Osteoblast (primary cell): Measurements from ENCODE around the gene RASD2. TPM values are rescaled to one million over a fixed set of nuclear protein-coding genes. Genes with fewer than 3 reads are reported as not detected.

Experiments
- DNase-seq: peaks from one replicate; pipeline ENCODE4 v3.0.0; 2011; ENCODE audit warnings: low spot score, mixed read lengths; ENCODE audit not compliant: insufficient read length; ENCODE audit errors: missing footprints
- H2AFZ ChIP-seq: 2 replicates; pipeline ENCODE4 v1.6.0; 2011; ENCODE audit warnings: mild to moderate bottlenecking, low read length
- H3K27ac ChIP-seq: 2 replicates; pipeline ENCODE4 v1.5.1; 2011; ENCODE audit warnings: mild to moderate bottlenecking, low read depth, low read length, moderate library complexity
- H3K27me3 ChIP-seq: 2 replicates; pipeline ENCODE4 v1.6.0; 2012; ENCODE audit warnings: mild to moderate bottlenecking, control low read depth, inconsistent platforms, low read length, moderate library complexity; ENCODE audit not compliant: insufficient read depth
- H3K36me3 ChIP-seq: 2 replicates; pipeline ENCODE4 v1.5.1; 2011; ENCODE audit warnings: mild to moderate bottlenecking, low read length, control low read depth, moderate library complexity; ENCODE audit not compliant: insufficient read depth
- H3K4me1 ChIP-seq: 2 replicates; pipeline ENCODE4 v1.5.1; 2011; ENCODE audit warnings: mild to moderate bottlenecking, low read length, control low read depth, moderate library complexity; ENCODE audit not compliant: insufficient read depth
- H3K4me2 ChIP-seq: 2 replicates; pipeline ENCODE4 v1.6.0; 2011; ENCODE audit warnings: mild to moderate bottlenecking, low read length; ENCODE audit not compliant: insufficient read depth
- H3K4me3 ChIP-seq: fragments of 200-600 bp; sonication (generic); 3 replicates; pipeline ENCODE4 v1.5.1; 2012; ENCODE audit warnings: mild to moderate bottlenecking, low read length, inconsistent platforms; ENCODE audit not compliant: insufficient read depth
- H3K79me2 ChIP-seq: 2 replicates; pipeline ENCODE4 v1.6.0; 2012; ENCODE audit warnings: mild to moderate bottlenecking, low read length, control low read depth, inconsistent platforms; ENCODE audit not compliant: insufficient read depth
- H3K9me3 ChIP-seq: 2 replicates; pipeline ENCODE4 v1.5.1; 2011; ENCODE audit warnings: low read depth, low read length, control low read depth
- H4K20me1 ChIP-seq: 2 replicates; pipeline ENCODE4 v1.6.0; 2012; ENCODE audit warnings: mild to moderate bottlenecking, low read length, control low read depth; ENCODE audit not compliant: insufficient read depth
- total RNA-seq: library from RNA; depleted of rRNA; stranded (reverse); fragments of >200 nt; gene quantifications from 2 replicates; pipeline ENCODE4 v1.2.3, GENCODE V29; 2012
- TF ChIP-seq, protein P1 (sequence below): IDR thresholded peaks from 2 replicates; pipeline ENCODE4 v1.5.1; 2011; ENCODE audit warnings: mild to moderate bottlenecking, low read depth, low read length, moderate library complexity; ENCODE audit errors: extremely low read depth

Gene RASD2
- total RNA-seq, 1 donor, result under 0.01 TPM

GRCh38 chr22:35521358-35522224 lies 19.0 kb upstream of the RASD2 start:
- H4K20me1 ChIP-seq, result no peaks in the 10 kb centered on the region
- no peaks in the 10 kb centered on the region for H3K4me1 ChIP-seq
- no peaks in the 10 kb centered on the region for H3K79me2 ChIP-seq
- TF ChIP-seq, protein P1, sequence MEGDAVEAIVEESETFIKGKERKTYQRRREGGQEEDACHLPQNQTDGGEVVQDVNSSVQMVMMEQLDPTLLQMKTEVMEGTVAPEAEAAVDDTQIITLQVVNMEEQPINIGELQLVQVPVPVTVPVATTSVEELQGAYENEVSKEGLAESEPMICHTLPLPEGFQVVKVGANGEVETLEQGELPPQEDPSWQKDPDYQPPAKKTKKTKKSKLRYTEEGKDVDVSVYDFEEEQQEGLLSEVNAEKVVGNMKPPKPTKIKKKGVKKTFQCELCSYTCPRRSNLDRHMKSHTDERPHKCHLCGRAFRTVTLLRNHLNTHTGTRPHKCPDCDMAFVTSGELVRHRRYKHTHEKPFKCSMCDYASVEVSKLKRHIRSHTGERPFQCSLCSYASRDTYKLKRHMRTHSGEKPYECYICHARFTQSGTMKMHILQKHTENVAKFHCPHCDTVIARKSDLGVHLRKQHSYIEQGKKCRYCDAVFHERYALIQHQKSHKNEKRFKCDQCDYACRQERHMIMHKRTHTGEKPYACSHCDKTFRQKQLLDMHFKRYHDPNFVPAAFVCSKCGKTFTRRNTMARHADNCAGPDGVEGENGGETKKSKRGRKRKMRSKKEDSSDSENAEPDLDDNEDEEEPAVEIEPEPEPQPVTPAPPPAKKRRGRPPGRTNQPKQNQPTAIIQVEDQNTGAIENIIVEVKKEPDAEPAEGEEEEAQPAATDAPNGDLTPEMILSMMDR, result no peak
- no peak overlapping the region for H2AFZ ChIP-seq
- H3K9me3 ChIP-seq, result no peaks in the 10 kb centered on the region
- H3K36me3 ChIP-seq, result no peaks in the 10 kb centered on the region
- H3K4me3 ChIP-seq, result no peak overlapping the region
- H3K27ac ChIP-seq, result no peak overlapping the region
- no peak for DNase-seq
- no peak overlapping the region for H3K4me2 ChIP-seq
- peaks cover 18% of the 10 kb centered on the region for H3K27me3 ChIP-seq

- Histone ChIP-seq H3K79me2 (no peaks in the 10 kb centered on the region), H3K4me2 (no peak overlapping the region), H2AFZ (no peak overlapping the region), H3K27ac (no peak overlapping the region), H3K4me1 (no peaks in the 10 kb centered on the region), H3K4me3 (no peak overlapping the region), H4K20me1 (no peaks in the 10 kb centered on the region), H3K9me3 (no peaks in the 10 kb centered on the region), H3K36me3 (no peaks in the 10 kb centered on the region), H3K27me3 (peaks cover 15% of the 10 kb centered on the region)
- DNase-seq, result no peak
- TF ChIP-seq, protein P1, result no peak
Observed at GRCh38 chr22:35522225-35523149, 18.1 kb upstream of the RASD2 start.

DNA sequence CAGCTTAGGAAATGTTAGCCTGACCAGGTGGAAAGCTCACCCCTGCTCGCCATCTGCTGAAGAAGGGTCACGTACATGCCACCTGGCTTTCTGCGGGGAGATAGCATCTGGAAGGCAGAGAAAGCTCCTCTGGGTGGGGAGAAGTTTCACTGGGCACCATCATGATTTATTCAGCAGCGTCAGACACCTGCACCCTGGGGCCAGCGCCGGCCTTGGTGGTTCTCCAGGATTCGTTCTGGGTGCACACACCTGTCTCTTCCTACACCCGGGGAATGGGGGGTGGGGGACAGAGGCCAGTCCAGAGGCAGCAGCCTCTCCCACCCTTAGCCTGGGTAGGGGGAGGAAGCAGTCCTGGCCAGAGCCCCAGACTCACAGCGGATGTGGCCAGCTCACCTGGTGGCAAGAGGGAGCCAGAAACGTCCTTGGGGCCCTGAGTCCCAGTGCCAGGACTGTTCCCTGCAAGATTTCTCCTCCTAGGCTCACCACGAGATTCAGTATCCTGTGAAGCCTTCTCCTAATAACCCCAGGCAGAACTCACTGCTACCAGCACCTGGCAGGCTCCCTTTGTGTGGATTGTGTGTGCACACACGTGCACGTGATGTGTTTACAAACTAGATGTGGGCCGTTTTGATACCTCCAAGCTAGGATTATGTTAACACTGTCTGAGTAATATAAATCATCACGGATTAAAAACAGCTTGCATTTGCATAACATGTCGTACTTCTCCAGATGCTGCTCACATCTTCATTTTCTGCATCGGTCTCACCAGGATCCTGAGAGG lies 17.3 kb upstream of the RASD2 start:
- H2AFZ ChIP-seq, result no peak overlapping the region
- no peaks in the 10 kb centered on the region for H4K20me1 ChIP-seq
- no peaks in the 10 kb centered on the region for H3K79me2 ChIP-seq
- no peaks in the 10 kb centered on the region for H3K9me3 ChIP-seq
- H3K27ac ChIP-seq, result no peak overlapping the region
- H3K4me1 ChIP-seq, result no peaks in the 10 kb centered on the region
- H3K36me3 ChIP-seq, result no peaks in the 10 kb centered on the region
- TF ChIP-seq, protein P1, result no peak
- H3K4me3 ChIP-seq, result no peak overlapping the region
- H3K4me2 ChIP-seq, result no peak overlapping the region
- H3K27me3 ChIP-seq, result peaks cover 13% of the 10 kb centered on the region
- DNase-seq, result no peak
